ENCODE results near the gene MYBL2.

MYBL2 gene

DNA sequence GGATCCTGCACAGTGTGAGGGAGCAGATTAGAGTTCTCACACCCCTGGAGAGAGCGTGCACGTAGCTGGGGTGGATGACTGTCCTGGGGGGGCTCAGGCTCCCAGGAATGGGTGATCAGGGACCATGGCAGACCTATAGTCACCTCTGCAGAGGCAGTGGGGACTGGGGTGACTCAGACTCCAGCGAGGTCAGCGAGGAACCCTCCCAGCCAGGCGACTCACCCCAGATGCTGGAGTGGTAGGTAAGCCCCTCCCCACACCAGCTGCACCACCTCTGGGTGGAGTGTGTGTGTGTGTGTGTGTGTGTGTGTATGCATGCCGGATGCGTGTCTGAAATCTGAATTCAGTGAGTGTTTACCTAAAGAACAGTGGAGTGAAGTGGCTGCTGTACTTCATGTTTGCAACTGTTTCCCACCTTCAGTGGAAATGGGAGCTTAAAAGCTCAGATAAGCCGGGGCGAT lies 77.3 kb downstream of the MYBL2 start:
- DNase-seq (ENCODE audit: low spot score) = no peak
- Histone ChIP-seq H3K27ac (no peak overlapping the region), H3K4me3 (no peak overlapping the region)
- TF ChIP-seq CTCF (IDR thresholded peaks at IDR 0.05) = no peak

DNA sequence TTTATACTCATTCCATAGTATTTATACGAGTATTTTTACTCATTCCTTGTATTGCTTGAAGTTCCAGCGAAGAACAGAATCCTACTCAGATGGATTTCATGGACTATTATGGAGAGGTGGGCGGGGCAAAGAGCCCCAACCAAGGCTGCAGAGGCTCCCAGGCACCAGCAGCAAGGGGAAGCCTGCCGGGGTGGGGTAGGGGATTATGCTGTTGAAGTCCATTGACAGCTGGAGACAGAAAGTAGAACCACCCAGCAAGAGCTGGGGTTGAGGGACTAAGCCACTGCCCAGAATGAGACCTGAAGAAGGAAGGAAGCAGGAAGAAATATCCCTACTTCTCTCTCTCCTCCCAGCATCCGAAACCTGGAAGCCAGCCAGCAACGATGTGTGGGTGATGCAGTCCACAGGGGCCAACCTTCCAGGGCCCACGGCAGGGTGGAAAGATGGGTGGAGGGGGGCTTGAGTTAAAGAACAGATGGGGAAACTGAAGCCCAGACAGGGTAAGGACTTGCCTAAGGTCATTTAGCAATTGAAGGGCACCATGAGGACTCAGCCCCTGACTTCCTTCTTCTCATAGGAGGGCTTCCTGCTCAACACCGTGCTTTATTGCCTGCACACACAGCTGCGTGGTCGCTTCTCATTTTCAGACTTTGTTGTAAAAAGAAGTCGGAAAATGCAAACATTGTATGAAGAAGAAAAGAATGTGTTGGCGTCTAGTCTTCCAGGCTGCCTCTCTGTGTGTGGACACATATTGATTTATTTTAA lies 78.2 kb downstream of the MYBL2 start:
- Histone ChIP-seq H3K27ac (no peak overlapping the region), H3K4me3 (no peak overlapping the region)
- no peak for TF ChIP-seq CTCF (IDR thresholded peaks at IDR 0.05)
- DNase-seq (ENCODE audit: low spot score) = no peak

DNA sequence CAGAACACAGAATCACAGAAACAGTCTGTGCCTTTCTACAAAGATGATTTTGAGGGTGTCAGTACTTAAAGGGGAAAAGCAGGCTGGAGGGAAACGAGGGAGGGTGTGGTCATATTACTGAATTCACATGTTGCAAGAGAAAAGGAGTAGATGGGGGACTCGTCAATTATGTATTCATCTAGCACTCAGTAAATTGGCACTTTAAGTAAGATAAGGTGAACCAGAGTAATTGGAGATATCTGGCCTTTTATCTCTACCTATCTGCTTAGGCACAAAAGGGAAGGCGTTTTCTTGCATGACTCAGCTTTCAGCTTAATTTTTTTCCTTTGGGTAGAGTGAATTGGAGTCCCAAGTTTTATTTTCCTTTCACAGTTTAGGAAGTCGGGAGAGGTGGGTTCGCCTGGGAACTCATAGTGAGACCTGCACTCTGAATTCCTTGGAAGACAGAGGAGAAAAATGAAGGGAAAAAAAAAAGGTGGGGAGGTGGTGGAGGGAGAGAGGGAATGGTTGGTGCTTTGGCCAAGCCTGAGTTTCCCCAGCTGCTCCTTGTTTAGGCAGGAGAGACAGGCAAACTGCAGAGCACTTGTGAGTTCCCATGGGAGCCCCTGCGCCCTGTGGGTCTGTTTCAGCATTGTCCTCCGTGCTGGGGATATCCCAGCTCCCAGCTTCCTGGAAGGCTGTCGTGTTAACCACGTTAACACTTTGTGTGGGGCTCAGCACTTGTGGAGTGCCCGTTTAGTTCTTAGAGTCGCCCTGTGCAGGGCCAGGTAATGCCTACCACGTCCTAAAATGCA lies 79.6 kb downstream of the MYBL2 start:
- no peak for DNase-seq (ENCODE audit: low spot score)
- Histone ChIP-seq H3K4me3 (no peak overlapping the region), H3K27ac (no peak overlapping the region)
- no peak for TF ChIP-seq CTCF (IDR thresholded peaks at IDR 0.05)

- DNase-seq (ENCODE audit: low spot score) = no peak
- Histone ChIP-seq H3K27ac (no peak overlapping the region), H3K4me3 (no peak overlapping the region)
- no peak for TF ChIP-seq CTCF (IDR thresholded peaks at IDR 0.05)
These were observed 81.4 kb downstream of the MYBL2 start for GRCh38 chr20:43748274-43748673.

DNA sequence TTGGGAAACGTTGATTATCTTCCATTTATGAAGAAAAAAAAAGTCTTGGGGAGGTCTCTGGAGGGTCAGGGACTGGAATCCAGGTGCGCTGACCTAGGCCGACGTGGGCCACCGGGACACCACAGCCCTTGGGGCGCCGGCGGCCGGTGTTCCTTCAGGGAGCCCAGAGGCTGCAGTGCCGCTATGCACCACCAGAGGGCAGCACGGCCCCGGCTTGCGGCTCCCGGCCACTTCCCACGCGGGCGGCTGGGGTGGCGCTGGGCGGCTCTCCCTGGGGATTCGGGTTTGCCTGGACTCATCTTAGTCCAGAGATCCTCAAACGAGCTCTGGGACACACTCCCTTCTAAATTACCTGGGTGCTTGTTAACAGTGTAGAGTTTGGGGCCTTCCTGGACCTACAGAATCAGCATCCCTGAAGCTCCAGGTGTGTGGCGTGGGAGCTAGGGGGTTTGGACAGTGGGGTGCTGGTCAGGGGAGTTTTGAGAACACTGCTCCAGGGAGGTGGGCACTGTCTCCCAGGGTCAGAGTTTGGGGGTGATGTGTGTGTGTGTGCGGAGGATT lies 82.9 kb downstream of the MYBL2 start:
- no peak overlapping the region for H3K27ac ChIP-seq
- no peak overlapping the region for H3K4me3 ChIP-seq
- peak; percentile 97 for TF ChIP-seq CTCF (IDR thresholded peaks at IDR 0.05)
- DNase-seq (ENCODE audit: low spot score) = no peak

GRCh38 chr20:43750774-43751166 lies 83.9 kb downstream of the MYBL2 start:
- no peak overlapping the region for H3K27ac ChIP-seq
- no peak for TF ChIP-seq CTCF (IDR thresholded peaks at IDR 0.05)

More at GRCh38 chr20:43750774-43751166, 83.9 kb downstream of the MYBL2 start:
- no peak for DNase-seq (ENCODE audit: low spot score)
- no peak overlapping the region for H3K4me3 ChIP-seq
